OCI-LY7 (cell line): ENCODE measurements around the gene DLGAP4. TPM values are rescaled to one million over a fixed set of nuclear protein-coding genes. Genes with fewer than 3 reads are reported as not detected.

Source experiments
- BruUV-seq: library from RNA; stranded (reverse); fragments of 400-500 nt; replicated peaks from 2 replicates; lab custom pipeline; 2021; lab: Mats Ljungman, UMichigan
- CTCF ChIA-PET: fragments of 300-600 bp; sonication (Branson Sonifier 250); formaldehyde crosslinking; loops from one replicate; lab custom pipeline; 2022; ENCODE audit warnings: antibody characterized with exemption; ENCODE audit not compliant: unreplicated experiment; lab: Charles Lee
- POLR2A ChIA-PET: fragments of 300-600 bp; sonication (Branson Sonifier 250); formaldehyde crosslinking; loops from one replicate; lab custom pipeline; 2022; ENCODE audit warnings: antibody characterized with exemption; lab: Charles Lee
- DNase-seq: peaks from one replicate; pipeline ENCODE4 v3.0.0-alpha.2; 2015; ENCODE audit warnings: low spot score
- H2AFZ ChIP-seq: fragments of 200-600 bp; sonication (generic), shearing (Covaris generic); 2 replicates; pipeline ENCODE4 v1.6.1; 2014; ENCODE audit warnings: mild to moderate bottlenecking, antibody characterized with exemption, low read length, moderate library complexity
- H3K27ac ChIP-seq: fragments of 200-600 bp; sonication (generic); 2 replicates; pipeline ENCODE4 v1.5.1; 2014; ENCODE audit warnings: mixed run types, low read depth, mild to moderate bottlenecking, moderate library complexity, low read length, inconsistent platforms; ENCODE audit not compliant: poor library complexity, severe bottlenecking
- H3K36me3 ChIP-seq: fragments of 200-600 bp; sonication (generic); 2 replicates; pipeline ENCODE4 v1.6.1; 2014; ENCODE audit warnings: mild to moderate bottlenecking, antibody characterized with exemption, low read length, moderate library complexity, mixed read lengths; ENCODE audit not compliant: insufficient read depth
- H3K4me1 ChIP-seq: fragments of 200-600 bp; sonication (generic); 2 replicates; pipeline ENCODE4 v1.5.1; 2014; ENCODE audit warnings: mild to moderate bottlenecking, low read length; ENCODE audit not compliant: insufficient read depth, poor library complexity, severe bottlenecking
- H3K4me2 ChIP-seq: fragments of 200-600 bp; sonication (generic); 2 replicates; pipeline ENCODE4 v1.6.1; 2014; ENCODE audit warnings: mild to moderate bottlenecking, low read length
- H3K4me3 ChIP-seq: fragments of 200-600 bp; sonication (generic); 2 replicates; pipeline ENCODE4 v1.5.1; 2014; ENCODE audit warnings: mild to moderate bottlenecking, low read depth, low read length; ENCODE audit not compliant: poor library complexity, severe bottlenecking
- H3K79me2 ChIP-seq: fragments of 200-600 bp; sonication (generic); 2 replicates; pipeline ENCODE4 v1.6.1; 2016; ENCODE audit warnings: low read depth, mild to moderate bottlenecking, low read length, moderate library complexity, mixed read lengths; ENCODE audit not compliant: insufficient read depth
- H3K9me2 ChIP-seq: fragments of 200-600 bp; sonication (generic); 2 replicates; pipeline ENCODE4 v1.6.1; 2016; ENCODE audit warnings: mild to moderate bottlenecking, low read length, mixed read lengths; ENCODE audit not compliant: insufficient read depth
- H3K9me3 ChIP-seq: fragments of 200-600 bp; sonication (generic); 2 replicates; pipeline ENCODE4 v1.6.1; 2014; ENCODE audit warnings: mild to moderate bottlenecking, mixed run types, low read length, mixed read lengths
- H4K20me1 ChIP-seq: fragments of 200-600 bp; sonication (generic); 2 replicates; pipeline ENCODE4 v1.6.1; 2014; ENCODE audit warnings: mild to moderate bottlenecking, antibody characterized with exemption, low read length, moderate library complexity, mixed read lengths; ENCODE audit not compliant: insufficient read depth
- CTCF ChIP-seq: fragments of 200-600 bp; sonication (generic); conservative IDR thresholded peaks from 2 replicates; pipeline ENCODE4 v1.5.1; 2014; ENCODE audit warnings: mild to moderate bottlenecking, antibody characterized with exemption, low read length, moderate library complexity, mixed read lengths
- EZH2phosphoT487 ChIP-seq: fragments of 200-600 bp; sonication (generic); IDR thresholded peaks from 2 replicates; pipeline ENCODE4 v1.6.1; 2018; ENCODE audit warnings: low read depth, borderline replicate concordance, mild to moderate bottlenecking, mixed run types, antibody characterized with exemption, low read length, moderate library complexity, mixed read lengths
- intact Hi-C: fragments of 100-400 bp; cut with micrococcal nuclease; formaldehyde crosslinking; loops from one replicate; pipeline ENCODE4 v1.10.0; 2022; ENCODE audit not compliant: unreplicated experiment
- total RNA-seq, 2 experiments: library from RNA; depleted of rRNA in 1 of 2; stranded (reverse); fragments of >200 nt in 1 of 2; shearing (Covaris generic) in 1 of 2; gene quantifications; 2 replicates each; pipeline ENCODE4 v1.2.3, GENCODE V29; 2014 to 2022

The DLGAP4 gene
- total RNA-seq, 2 experiments from 2014 or later, result 7.7 to 41.6 TPM

- H3K27ac ChIP-seq, result no peak overlapping the region
- no peak overlapping the region for H3K4me3 ChIP-seq
- H3K36me3 ChIP-seq, result peaks cover 33% of the 10 kb centered on the region; the same call in 1 of the 2 replicates
- DNase-seq, result no peak
- H3K79me2 ChIP-seq, result no peaks in the 10 kb centered on the region
- no TSS peak for BruUV-seq
- no peak for TF ChIP-seq CTCF
- no peak for TF ChIP-seq EZH2phosphoT487
- ChIA-PET POLR2A (no interaction called here), CTCF (no interaction called here)
- H3K4me2 ChIP-seq, result no peak overlapping the region
- H3K4me1 ChIP-seq, result no peaks in the 10 kb centered on the region
- H3K9me2 ChIP-seq, result no peaks in the 10 kb centered on the region
- no peaks in the 10 kb centered on the region for H4K20me1 ChIP-seq
- intact Hi-C loops, result no loop called here
- H3K9me3 ChIP-seq, result no peaks in the 10 kb centered on the region
- no peak overlapping the region for H2AFZ ChIP-seq
Measured at GRCh38 chr20:36498386-36499179, 192.4 kb downstream of the DLGAP4 start.

- ChIA-PET CTCF (no interaction called here), POLR2A (no interaction called here)
- H3K9me3 ChIP-seq, result no peaks in the 10 kb centered on the region
- no peak overlapping the region for H2AFZ ChIP-seq
- no peak overlapping the region for H3K4me3 ChIP-seq
- peaks cover 36% of the 10 kb centered on the region; the same call in 1 of the 2 replicates for H3K36me3 ChIP-seq
- H4K20me1 ChIP-seq, result no peaks in the 10 kb centered on the region
- H3K79me2 ChIP-seq, result no peaks in the 10 kb centered on the region
- H3K27ac ChIP-seq, result no peak overlapping the region
- no TSS peak for BruUV-seq
- H3K9me2 ChIP-seq, result no peaks in the 10 kb centered on the region
- no peak overlapping the region for H3K4me2 ChIP-seq
- no peaks in the 10 kb centered on the region for H3K4me1 ChIP-seq
- DNase-seq, result no peak
- intact Hi-C loops, result no loop called here
- TF ChIP-seq CTCF, result no peak
Measured at GRCh38 chr20:36499211-36499610, 193.1 kb downstream of the DLGAP4 start.
